B cell (primary cell): ENCODE results near the gene MAB21L4.

ENCODE experiments used
- EZH2 ChIP-seq: IDR thresholded peaks from 2 replicates; pipeline ENCODE4 v1.6.1; 2012; ENCODE audit warnings: borderline replicate concordance, low read depth, mild to moderate bottlenecking, moderate library complexity, low read length; ENCODE audit not compliant: insufficient read depth, poor library complexity, severe bottlenecking
- TF ChIP-seq, protein P1 (sequence below): fragments of 200-600 bp; IDR thresholded peaks from one replicate; pipeline ENCODE4 v1.8.0; 2022; ENCODE audit warnings: antibody characterized with exemption, mild to moderate bottlenecking

DNA sequence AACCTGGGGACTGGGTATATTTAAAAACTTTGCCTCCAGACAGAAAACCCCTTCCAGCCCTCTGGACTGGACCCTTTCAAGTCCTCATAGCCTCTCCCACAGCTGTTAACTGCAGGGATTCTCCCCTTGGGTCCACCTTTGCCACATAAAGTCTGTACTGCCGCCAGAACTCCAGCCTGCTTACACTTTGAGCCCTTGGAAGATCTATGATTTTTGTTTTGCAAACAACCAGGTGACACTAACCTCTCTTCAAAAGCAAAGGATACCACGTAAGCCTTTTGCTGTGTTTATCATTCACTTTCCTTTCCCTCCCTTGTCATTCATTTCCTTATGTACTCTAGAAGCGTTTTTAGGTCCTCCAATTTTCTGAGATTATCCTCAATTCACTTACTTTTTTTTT, 31.5 kb downstream of the MAB21L4 start:
- TF ChIP-seq, protein P1, sequence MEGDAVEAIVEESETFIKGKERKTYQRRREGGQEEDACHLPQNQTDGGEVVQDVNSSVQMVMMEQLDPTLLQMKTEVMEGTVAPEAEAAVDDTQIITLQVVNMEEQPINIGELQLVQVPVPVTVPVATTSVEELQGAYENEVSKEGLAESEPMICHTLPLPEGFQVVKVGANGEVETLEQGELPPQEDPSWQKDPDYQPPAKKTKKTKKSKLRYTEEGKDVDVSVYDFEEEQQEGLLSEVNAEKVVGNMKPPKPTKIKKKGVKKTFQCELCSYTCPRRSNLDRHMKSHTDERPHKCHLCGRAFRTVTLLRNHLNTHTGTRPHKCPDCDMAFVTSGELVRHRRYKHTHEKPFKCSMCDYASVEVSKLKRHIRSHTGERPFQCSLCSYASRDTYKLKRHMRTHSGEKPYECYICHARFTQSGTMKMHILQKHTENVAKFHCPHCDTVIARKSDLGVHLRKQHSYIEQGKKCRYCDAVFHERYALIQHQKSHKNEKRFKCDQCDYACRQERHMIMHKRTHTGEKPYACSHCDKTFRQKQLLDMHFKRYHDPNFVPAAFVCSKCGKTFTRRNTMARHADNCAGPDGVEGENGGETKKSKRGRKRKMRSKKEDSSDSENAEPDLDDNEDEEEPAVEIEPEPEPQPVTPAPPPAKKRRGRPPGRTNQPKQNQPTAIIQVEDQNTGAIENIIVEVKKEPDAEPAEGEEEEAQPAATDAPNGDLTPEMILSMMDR, result no peak
- TF ChIP-seq EZH2, result no peak
